ENCODE measurements around the gene S100A7. TPM values are rescaled to one million over a fixed set of nuclear protein-coding genes. Genes with fewer than 3 reads are reported as not detected.

Gene S100A7
- total and polyA plus RNA-seq, 9 of the 15 experiments (the other 6 are each of a cell fraction or from before 2014, with no cell fraction given), result not detected

- TF ChIP-seq ZHX1 (conservative IDR thresholded peaks at IDR 0.05; ENCODE audit: low read length) (no peak), NELFE (IDR thresholded peaks at IDR 0.05; ENCODE audit: insufficient read depth, insufficient read length) (no peak), SNAPC5 (CRISPR knock-in tag; IDR thresholded peaks at IDR 0.05) (no peak), NFE2 (IDR thresholded peaks at IDR 0.05; ENCODE audit: low read depth) (no peak), ZBTB5 (IDR thresholded peaks at IDR 0.05) (0 out of 2 replicates have a peak, but pooled peaks have one; percentile 33)
- TF ChIP-seq, protein P1, sequence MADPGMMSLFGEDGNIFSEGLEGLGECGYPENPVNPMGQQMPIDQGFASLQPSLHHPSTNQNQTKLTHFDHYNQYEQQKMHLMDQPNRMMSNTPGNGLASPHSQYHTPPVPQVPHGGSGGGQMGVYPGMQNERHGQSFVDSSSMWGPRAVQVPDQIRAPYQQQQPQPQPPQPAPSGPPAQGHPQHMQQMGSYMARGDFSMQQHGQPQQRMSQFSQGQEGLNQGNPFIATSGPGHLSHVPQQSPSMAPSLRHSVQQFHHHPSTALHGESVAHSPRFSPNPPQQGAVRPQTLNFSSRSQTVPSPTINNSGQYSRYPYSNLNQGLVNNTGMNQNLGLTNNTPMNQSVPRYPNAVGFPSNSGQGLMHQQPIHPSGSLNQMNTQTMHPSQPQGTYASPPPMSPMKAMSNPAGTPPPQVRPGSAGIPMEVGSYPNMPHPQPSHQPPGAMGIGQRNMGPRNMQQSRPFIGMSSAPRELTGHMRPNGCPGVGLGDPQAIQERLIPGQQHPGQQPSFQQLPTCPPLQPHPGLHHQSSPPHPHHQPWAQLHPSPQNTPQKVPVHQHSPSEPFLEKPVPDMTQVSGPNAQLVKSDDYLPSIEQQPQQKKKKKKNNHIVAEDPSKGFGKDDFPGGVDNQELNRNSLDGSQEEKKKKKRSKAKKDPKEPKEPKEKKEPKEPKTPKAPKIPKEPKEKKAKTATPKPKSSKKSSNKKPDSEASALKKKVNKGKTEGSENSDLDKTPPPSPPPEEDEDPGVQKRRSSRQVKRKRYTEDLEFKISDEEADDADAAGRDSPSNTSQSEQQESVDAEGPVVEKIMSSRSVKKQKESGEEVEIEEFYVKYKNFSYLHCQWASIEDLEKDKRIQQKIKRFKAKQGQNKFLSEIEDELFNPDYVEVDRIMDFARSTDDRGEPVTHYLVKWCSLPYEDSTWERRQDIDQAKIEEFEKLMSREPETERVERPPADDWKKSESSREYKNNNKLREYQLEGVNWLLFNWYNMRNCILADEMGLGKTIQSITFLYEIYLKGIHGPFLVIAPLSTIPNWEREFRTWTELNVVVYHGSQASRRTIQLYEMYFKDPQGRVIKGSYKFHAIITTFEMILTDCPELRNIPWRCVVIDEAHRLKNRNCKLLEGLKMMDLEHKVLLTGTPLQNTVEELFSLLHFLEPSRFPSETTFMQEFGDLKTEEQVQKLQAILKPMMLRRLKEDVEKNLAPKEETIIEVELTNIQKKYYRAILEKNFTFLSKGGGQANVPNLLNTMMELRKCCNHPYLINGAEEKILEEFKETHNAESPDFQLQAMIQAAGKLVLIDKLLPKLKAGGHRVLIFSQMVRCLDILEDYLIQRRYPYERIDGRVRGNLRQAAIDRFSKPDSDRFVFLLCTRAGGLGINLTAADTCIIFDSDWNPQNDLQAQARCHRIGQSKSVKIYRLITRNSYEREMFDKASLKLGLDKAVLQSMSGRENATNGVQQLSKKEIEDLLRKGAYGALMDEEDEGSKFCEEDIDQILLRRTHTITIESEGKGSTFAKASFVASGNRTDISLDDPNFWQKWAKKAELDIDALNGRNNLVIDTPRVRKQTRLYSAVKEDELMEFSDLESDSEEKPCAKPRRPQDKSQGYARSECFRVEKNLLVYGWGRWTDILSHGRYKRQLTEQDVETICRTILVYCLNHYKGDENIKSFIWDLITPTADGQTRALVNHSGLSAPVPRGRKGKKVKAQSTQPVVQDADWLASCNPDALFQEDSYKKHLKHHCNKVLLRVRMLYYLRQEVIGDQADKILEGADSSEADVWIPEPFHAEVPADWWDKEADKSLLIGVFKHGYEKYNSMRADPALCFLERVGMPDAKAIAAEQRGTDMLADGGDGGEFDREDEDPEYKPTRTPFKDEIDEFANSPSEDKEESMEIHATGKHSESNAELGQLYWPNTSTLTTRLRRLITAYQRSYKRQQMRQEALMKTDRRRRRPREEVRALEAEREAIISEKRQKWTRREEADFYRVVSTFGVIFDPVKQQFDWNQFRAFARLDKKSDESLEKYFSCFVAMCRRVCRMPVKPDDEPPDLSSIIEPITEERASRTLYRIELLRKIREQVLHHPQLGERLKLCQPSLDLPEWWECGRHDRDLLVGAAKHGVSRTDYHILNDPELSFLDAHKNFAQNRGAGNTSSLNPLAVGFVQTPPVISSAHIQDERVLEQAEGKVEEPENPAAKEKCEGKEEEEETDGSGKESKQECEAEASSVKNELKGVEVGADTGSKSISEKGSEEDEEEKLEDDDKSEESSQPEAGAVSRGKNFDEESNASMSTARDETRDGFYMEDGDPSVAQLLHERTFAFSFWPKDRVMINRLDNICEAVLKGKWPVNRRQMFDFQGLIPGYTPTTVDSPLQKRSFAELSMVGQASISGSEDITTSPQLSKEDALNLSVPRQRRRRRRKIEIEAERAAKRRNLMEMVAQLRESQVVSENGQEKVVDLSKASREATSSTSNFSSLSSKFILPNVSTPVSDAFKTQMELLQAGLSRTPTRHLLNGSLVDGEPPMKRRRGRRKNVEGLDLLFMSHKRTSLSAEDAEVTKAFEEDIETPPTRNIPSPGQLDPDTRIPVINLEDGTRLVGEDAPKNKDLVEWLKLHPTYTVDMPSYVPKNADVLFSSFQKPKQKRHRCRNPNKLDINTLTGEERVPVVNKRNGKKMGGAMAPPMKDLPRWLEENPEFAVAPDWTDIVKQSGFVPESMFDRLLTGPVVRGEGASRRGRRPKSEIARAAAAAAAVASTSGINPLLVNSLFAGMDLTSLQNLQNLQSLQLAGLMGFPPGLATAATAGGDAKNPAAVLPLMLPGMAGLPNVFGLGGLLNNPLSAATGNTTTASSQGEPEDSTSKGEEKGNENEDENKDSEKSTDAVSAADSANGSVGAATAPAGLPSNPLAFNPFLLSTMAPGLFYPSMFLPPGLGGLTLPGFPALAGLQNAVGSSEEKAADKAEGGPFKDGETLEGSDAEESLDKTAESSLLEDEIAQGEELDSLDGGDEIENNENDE (IDR thresholded peaks at IDR 0.05; ENCODE audit: low read depth, low read length), result no peak
These were observed 25.6 kb downstream of the S100A7 start (continued) for GRCh38 chr1:153434746-153435455.

Data from K562 (cell line).